A549 treated with RU486 at 1 μM for 4 hours (cell line): ENCODE data around the gene SLC12A5. TPM values are rescaled to one million over a fixed set of nuclear protein-coding genes. Genes with fewer than 3 reads are reported as not detected.

ENCODE experiments used
- total RNA-seq: library from RNA; stranded (reverse); fragments of 200-300 nt; extraction: Qiagen RNA extraction; gene quantifications from 5 replicates; pipeline ENCODE4 v1.2.3, GENCODE V29; 2022; ENCODE audit warnings: low read depth

The SLC12A5 gene
- total RNA-seq, result 12.4 to 17.2 TPM (median 15.6 TPM) in 5 replicates

DNA sequence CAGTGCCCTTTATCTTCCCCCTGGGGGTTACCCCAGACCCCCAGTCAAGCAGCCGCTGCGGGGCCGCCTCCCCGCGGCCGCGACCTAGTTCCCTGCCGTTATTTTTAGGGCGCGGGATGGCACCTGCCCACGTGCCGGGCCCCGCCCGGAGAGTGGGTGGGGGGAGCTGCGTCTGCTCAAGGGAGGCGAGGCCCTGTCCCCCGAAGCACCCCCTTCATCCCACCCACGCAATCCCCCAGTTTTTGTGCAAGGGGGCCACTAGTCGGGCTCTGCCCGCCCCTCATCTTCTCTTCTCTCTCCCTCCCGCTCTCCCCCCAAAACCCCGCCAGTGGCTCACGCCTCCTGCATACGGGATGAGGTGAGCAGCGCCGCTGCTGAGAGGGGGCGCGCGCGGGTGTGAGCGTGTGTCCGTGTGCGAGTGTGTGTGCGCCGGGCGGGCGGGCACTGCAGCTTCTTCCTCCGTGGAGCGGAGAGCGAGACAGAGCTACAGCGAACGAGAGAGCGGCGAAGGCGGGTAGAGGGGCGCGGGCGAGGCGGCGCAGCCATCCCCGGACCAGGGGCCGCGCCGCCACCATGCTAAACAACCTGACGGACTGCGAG is at the start of gene SLC12A5:
Gene SLC12A5, plus strand, starts transcription at position 444 of the 600 bp plus-strand sequence. Its CDS starts 130 bp downstream, at position 574.

GRCh38 chr20:46089417-46090388 is 60.7 kb downstream of the SLC12A5 start, which contains the start of gene NCOA5:
NCOA5 (minus strand) TSS chr20:46089962; CDS start chr20:46079424, 10,538 bp downstream.

Other genes with a start within 250 kb of the SLC12A5 start
- 0.28 TPM in 1 of 5 replicates, not detected in the others for gene WFDC3, start 237.3 kb upstream of the SLC12A5 start, total RNA-seq
- gene DNTTIP1, start 237.3 kb upstream of the SLC12A5 start, total RNA-seq, result 32.5 to 40.1 TPM (median 37.4 TPM) in 5 replicates
- gene UBE2C, start 216.6 kb upstream of the SLC12A5 start, total RNA-seq, result 226 to 288 TPM (median 250 TPM) in 5 replicates
- 0.22 to 0.48 TPM (median 0.31 TPM) in 3 of 5 replicates, not detected in the others for gene TNNC2, start 201.9 kb upstream of the SLC12A5 start, total RNA-seq
- gene SNX21, start 195.4 kb upstream of the SLC12A5 start, total RNA-seq, result 9.4 to 12.4 TPM (median 10.7 TPM) in 5 replicates
- 15.4 to 20.0 TPM (median 17.7 TPM) in 5 replicates for gene ACOT8, start 171.8 kb upstream of the SLC12A5 start, total RNA-seq
- gene ZSWIM3, start 171.6 kb upstream of the SLC12A5 start, total RNA-seq, result 1.4 to 1.6 TPM (median 1.6 TPM) in 5 replicates
- gene ZSWIM1, start 148.0 kb upstream of the SLC12A5 start, total RNA-seq, result 6.1 to 7.0 TPM (median 6.6 TPM) in 5 replicates
- gene SPATA25, start 141.6 kb upstream of the SLC12A5 start, total RNA-seq, result 0.23 to 0.87 TPM (median 0.66 TPM) in 5 replicates
- gene NEURL2, start 138.0 kb upstream of the SLC12A5 start, total RNA-seq, result 0.88 to 1.5 TPM (median 1.4 TPM) in 5 replicates
- 92.6 to 141 TPM (median 119 TPM) in 5 replicates for gene CTSA, start 137.9 kb upstream of the SLC12A5 start, total RNA-seq
- 1.3 to 2.3 TPM (median 2.0 TPM) in 5 replicates for gene PLTP, start 117.1 kb upstream of the SLC12A5 start, total RNA-seq
- gene PCIF1, start 94.5 kb upstream of the SLC12A5 start, total RNA-seq, result 27.7 to 35.6 TPM (median 32.2 TPM) in 5 replicates
- gene ZNF335, start 57.0 kb upstream of the SLC12A5 start, total RNA-seq, result 6.6 to 10.0 TPM (median 9.5 TPM) in 5 replicates
- gene MMP9, start 20.3 kb upstream of the SLC12A5 start, total RNA-seq, result 0.43 to 1.1 TPM (median 0.50 TPM) in 5 replicates
- gene NCOA5, start 60.7 kb downstream of the SLC12A5 start, total RNA-seq, result 20.4 to 25.6 TPM (median 22.5 TPM) in 5 replicates
- gene CD40, start 89.1 kb downstream of the SLC12A5 start, total RNA-seq, result 3.4 to 5.4 TPM (median 4.3 TPM) in 5 replicates